Measurements from ENCODE around the gene AIMP1.
"Not testable (repeated sequence)": the region's sequence is repeated elsewhere in the genome, so short reads cannot be mapped to it uniquely, and the experiment has no call there.

The AIMP1 gene

DNA sequence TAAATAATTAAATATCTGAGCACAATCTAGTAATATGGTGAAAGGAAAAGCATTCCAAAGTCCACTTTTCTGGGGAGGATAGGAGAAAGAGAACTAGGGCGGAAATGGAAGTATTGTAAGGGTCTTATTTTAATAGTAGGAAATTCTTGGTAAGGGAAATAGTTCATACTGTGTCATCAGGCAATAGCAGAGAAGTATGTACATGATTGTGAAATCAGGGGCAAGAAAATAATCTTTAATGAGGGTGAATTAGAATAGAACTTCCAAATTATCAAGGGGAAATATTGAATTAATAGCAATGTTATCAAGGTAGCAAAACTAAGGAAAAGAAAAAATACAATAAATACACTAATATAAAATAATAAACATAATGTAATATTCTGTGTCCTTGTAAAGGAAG is 37.4 kb downstream of the AIMP1 start:
- no peak for DNase-seq

DNA sequence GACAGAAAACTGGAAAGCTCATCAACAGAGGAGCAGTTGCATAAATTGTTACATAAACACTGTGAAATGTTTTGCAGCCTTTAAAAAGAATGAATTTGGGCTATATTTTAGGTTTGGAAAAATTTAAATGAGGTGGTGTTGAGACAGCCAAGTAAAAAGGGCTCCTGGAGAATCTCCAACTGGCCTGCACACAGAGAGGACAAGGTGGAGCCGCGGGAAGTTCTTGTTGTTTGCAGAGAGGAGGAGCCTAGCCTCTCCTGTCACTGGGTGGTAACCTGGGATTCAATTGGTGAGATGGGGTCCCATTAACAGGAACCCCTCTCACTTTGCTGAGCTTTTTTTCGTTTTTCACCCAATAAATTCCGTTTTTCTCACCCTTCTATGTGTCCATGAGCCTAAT is 38.8 kb downstream of the AIMP1 start:
- no peak for DNase-seq

DNA sequence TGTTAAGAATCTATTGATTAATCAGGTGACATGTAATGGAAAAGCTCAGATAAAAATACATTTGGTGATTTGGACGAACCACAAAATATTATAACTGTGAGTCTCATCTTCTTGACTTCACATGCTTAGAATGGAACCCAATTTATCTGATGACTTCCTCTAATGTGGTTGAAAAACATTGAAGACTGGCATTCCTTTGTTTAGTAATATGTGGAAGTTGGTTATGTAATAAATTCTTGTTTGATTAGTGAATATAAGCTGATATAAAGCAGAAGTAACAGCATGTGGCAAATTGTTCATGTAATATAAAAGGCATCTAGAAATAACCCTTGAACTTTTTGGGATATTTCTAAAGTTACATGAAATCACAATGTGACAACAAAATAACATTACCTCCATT is 42.5 kb downstream of the AIMP1 start:
- DNase-seq: no peak

DNA sequence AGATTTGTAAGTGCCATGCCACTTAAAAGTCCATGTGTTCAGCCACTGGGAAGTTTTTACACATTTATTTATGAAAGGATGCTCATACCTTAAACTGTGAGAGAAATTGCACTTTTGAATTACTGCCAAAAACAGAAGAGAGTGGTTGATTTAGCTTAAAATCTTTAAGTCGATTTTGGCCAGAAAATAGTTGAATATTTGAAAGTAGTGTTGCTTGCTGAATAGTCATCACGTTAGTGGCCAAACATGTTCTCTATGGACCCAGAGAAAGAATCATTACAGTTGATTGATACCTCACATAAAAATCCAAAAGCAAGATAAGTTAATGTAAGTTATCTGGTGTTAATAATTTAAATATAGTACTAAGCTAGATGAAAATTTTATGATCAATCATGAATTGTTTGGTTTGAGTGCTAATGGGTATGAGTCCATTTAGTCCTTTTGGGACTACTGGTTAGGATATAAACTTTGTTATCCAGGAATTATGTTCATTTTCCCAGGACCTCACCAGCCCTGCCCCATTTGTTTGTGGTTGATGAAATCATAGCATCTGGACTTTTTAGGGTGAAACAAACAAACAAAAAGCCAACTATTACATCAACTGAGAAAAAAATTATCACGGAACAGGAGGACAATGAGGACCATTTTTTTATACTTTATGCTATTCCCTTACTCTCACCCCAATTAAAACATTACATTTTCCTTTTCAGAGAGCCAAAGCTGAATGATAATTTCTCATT is 45.9 kb downstream of the AIMP1 start:
- no peak for DNase-seq

DNA sequence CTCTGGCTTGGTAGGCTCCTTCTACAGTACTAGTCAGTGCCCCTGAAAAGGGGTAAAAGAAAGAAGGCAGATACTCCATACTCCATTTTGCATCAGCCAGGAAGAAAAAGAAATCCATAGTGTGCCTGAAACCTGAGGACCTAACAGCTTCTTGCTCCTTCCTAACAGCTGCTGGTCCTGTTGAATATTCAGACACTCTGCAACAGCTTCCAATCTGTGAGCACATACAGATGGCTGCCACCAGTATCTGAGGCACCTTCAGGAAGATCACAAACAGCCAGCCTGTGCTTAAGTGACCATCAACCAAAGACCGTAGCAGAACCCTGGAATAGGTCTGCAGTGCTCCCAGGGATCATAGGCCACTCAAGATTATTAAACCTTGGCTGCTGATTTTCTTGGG is 47.9 kb downstream of the AIMP1 start:
- DNase-seq: no peak

DNA sequence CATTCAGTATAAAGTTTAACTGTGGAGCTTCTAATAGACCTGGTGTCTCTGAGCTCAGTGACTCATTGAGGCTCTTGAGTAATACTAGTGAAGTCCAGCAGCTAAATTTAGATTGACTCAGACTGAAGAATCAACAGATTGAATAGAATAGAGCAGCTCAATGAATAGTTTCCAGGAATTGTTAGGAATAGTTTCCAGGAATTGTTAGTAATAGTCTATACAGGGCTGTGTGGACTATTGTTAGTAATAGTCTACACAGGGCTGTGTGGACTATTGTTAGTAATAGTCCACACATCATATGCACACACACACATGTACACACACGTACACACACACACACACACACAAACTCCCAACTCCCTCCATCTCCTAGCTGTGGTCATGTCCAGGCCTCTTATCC is 49.3 kb downstream of the AIMP1 start:
- DNase-seq: no peak

DNA sequence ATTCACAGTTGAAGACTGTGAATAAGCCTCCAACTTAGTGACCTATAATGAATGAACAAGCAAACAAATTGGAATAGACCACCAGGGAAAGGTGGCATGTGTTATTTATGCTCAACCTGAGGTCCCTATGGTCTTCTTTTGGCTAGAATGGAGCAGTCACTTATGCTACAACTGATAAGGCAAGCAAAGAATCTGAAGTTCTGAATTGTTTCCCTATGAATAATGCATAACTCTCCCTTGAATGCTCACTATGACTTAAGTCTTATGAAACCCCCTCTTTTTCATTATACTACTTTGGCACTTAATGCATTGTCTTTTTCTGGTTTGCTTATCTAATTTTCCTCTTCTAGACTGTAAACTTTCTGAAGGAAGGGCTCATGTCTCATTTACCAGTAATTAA is 49.7 kb downstream of the AIMP1 start:
- no peak for DNase-seq

DNA sequence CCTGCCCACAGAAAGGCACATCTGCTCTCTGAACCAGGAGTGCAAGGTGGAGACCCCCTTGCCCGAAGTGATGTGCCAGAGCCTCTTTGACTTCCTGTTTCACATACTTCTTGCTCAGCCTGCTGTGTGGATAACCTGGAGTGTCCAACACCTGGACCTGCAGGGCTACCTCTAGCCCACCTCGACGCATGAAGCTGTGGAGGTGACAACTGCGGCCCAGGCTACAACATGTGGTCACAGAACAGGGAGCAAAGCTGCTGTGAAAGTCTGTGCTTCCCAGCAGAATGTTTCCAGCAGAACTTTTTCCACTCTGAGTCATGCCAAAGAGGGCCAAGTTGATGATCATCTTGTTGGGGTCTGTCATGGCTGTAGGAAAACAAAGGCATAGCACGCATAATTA is 50.7 kb downstream of the AIMP1 start:
- DNase-seq: no peak

DNA sequence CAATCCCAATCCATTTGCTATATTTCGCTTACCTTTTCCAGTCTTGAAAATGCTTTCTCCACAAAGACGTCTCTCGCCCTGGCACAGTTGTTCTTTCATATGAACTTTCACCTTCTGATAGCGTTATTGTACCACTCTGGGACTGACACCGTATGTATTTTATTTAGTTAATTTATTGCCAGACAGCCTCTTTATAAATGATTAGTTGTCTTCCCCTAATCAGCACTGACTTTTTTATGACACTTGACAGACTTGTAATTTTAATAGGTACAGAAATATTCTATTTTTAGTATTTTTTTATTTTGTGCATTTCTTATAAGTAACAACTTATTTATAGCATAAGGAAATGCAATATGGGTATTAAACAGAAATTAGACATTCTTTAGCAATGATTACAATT is 52.3 kb downstream of the AIMP1 start, which contains the start of gene GIMD1:
TSS of gene GIMD1 (minus strand) at position 101 of the 400 bp plus-strand sequence. CDS start 1,343 bp downstream, outside the sequence.
- DNase-seq: no peak

DNA sequence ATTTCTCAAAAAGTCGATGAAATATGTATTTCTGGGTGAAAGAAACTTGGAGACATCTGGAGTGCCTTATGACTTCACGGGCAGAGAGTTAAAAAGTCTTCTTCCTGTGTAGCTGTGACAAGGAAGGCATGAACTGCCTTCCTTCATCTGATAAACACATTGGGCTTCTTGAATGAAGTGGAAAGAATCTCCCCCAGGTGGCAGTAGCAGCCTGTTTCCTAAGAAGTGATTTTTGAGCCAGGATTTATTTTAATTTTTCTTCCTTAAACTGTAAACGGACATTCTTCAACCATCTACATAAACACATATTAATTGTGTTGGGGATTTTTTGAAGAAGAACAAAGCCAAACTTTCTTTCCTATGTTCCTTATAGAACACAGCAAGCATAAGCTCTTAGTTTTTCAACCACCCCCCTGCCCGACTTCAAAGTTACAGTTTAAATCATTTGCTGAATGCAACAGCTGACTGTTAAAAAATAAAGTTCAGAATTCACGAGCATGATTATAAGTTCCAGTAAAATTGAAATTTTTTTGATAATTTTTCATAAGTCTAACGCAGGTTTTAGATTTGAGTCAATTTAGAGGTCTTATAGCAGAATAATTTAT is 53.2 kb downstream of the AIMP1 start:
- peak; percentile 65 for DNase-seq

DNA sequence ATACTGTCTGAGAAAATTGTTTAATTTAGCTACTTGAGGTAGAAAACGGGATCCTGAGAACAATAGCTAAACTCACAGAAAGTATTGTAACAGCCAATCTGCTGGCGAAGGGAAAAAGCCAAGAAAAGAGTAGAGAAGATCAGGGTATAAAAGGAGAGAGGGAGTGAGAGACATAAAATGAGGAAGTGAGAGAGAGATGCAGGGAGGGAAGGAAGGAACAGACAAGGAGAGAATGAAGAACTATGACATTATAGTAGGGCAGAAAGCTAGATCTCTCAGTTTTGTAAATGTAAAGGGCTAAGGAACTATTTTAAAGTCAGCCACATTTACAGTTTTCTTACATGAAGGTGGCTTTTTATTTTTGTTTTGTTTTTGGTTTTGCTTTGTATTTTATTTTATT is 53.9 kb downstream of the AIMP1 start:
- no peak for DNase-seq

DNA sequence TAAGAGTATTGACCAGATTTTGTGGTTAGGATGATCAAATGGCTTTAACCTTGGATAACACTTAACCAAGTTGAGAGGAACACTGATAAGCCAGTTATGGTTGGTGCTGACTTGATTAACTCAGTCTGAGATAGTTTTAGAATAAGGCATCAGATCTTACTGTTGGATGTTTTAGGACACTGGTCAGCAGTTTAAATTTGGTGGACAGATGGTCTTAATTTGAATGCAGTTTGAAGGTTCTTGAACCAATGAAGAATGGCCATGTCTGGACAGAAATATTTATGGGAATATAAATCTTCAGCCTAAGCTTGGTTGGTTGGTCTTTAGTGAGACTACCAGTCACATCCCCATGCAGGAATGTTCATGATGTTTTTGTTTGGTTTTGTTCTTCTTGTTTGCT is 54.8 kb downstream of the AIMP1 start:
- DNase-seq: peak; percentile 24

DNA sequence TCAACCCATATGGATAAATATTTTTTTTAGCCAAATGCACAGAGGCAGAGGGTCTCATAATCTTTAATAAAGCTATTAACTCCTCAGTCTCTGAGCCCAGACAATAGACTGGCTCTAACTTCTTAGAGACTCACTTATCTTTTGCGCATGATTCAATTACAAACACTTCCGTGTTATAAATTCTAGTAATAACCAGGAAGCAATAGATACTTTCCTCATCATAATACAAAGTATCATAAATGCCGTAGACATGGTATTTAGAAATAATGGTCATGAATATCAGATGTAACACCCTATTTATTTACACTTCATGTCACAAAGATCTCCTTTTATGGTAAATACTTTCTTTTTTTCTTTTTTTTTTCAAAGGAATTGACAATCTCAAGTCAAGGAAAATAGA is 56.7 kb downstream of the AIMP1 start:
- DNase-seq: no peak

DNA sequence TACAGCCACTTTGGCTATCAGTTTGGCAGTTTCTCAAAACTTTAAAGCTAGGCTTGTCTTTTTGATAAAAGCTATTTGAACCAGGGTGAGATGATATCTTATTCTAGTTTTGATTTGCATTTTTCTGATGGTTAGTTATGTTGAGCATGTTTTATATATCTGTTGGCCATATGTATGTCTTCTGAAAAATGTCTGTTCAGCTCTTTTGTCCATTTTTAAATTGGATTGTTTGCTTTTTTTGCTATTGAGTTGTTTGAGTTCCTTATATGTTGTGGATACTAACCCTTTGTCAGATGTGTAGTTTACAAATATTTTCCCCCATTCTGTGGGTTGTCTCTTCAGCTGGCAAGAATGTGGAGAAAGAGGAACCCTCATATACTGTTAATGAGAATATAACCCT is 63.8 kb downstream of the AIMP1 start:
- no peak for DNase-seq

DNA sequence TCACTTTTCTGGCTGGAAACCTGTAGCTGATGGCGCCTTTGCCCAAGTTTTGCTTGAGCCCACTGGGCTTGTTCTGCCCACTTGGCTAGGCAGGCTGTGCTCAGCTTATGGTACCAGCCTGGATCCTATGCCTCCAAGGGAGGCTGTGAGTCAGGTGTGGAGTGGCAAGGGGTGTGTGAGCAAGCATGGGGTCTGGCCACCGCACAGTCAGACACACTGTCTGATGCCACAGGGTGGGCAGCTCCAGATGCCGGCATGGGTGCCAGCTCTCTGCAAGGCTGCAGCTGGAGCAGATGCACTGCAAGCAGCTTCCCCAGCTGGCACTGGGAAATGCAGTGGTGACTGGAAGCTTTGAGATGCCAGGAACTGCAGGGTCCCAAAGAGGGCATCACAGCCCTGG is 68.5 kb downstream of the AIMP1 start:
- DNase-seq: no peak

DNA sequence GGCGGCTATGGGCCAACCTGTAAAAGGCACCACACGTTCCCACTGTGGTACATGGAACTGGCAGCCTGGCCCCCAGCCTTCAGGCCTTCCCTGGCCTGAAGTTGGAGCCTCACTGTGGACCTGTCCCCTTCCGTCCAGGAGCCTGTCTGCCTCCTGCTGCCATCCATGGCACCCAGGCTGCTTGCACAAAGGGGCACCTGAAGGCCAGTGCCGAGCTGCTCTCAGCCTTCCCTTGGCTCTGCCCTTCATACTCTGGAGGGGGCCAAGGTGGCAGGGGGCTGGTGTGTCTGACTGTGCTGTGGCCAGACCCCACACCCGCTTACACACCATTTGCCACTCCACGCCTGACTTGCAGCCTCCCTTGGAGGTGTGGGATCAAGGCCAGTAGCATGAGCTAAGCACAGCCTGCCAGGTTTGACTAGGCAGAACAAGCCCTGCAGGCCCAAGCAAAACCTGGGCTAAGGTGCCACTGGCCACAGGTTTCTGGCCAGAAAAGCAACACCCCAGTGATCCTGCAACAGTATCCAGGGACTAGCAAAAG is 69.6 kb downstream of the AIMP1 start:
- DNase-seq: no peak

DNA sequence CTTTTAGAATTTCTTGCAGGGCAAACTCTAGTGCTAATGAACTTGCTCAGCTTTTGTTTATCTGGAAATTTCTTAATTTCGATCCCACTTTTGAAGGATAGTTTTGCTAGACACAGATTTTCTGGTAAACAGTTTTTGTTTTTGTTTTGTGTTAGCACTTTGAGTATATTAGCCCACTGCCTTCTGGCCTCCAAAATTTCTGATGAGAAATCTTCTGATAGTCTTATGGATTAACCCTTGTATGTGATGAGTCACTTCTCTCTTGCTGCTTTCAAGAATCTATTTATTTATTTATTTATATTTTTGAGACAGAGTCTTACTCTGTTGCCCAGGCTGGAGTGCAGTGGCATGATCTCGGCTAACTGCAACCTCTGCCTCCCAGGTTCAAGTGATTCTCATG is 79.2 kb downstream of the AIMP1 start:
- DNase-seq: no peak

DNA sequence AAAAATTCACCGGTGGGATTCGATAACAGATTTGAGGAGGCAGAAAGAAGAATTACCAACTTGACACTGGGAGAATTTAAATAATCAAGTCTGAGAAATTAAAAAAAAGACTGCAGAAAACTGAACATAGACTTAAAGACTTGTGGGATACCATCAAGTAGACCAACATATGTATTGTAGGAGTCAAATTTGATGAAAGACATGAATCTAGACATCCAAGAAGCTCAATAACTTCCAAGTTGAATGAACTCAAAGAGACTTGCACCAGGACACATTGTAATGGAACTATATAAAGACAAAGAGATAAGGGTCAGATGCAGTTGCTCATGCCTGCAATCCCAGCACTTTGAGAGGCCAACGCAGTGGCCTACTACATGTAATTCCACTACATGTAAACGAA is 82.5 kb downstream of the AIMP1 start:
- not testable (repeated sequence) for DNase-seq
